ENCODE data around the gene TMC8.

- TF ChIP-seq POLR2AphosphoS5 (IDR thresholded peaks at IDR 0.05; ENCODE audit: borderline replicate concordance, low read depth, low read length): no peak; the same call in 1 of the 2 replicates
- no peak for TF ChIP-seq EZH2 (IDR thresholded peaks at IDR 0.05)
- no peak for TF ChIP-seq FOXP2 (optimal IDR thresholded peaks at IDR 0.05; ENCODE audit: control extremely low read depth, extremely low read length, insufficient read depth)
Observed at GRCh38 chr17:78168903-78169793, 38.6 kb downstream of the TMC8 start.
